GM12892 (cell line): ENCODE data around the gene ARHGAP26.

Source experiments
- POLR2A ChIP-seq: IDR thresholded peaks from 2 replicates; pipeline ENCODE4 v1.6.1; 2011; ENCODE audit warnings: low read depth, low read length, control low read depth
- TAF1 ChIP-seq: IDR thresholded peaks from 2 replicates; pipeline ENCODE4 v1.6.1; 2011; ENCODE audit warnings: low read depth, mild to moderate bottlenecking, control low read depth, low read length, borderline replicate concordance

- TF ChIP-seq POLR2A (no peak), TAF1 (no peak)
Measured at GRCh38 chr5:143213231-143213850, 443.2 kb downstream of the ARHGAP26 start.
